ENCODE results near the gene MBD2.

Gene MBD2

GRCh38 chr18:54149078-54149697 lies 75.3 kb downstream of the MBD2 start:
- peak overlapping the region; percentile 95 for H3K27ac ChIP-seq
- DNase-seq (ENCODE audit: low spot score): peak; percentile 82
- TF ChIP-seq, protein P1, sequence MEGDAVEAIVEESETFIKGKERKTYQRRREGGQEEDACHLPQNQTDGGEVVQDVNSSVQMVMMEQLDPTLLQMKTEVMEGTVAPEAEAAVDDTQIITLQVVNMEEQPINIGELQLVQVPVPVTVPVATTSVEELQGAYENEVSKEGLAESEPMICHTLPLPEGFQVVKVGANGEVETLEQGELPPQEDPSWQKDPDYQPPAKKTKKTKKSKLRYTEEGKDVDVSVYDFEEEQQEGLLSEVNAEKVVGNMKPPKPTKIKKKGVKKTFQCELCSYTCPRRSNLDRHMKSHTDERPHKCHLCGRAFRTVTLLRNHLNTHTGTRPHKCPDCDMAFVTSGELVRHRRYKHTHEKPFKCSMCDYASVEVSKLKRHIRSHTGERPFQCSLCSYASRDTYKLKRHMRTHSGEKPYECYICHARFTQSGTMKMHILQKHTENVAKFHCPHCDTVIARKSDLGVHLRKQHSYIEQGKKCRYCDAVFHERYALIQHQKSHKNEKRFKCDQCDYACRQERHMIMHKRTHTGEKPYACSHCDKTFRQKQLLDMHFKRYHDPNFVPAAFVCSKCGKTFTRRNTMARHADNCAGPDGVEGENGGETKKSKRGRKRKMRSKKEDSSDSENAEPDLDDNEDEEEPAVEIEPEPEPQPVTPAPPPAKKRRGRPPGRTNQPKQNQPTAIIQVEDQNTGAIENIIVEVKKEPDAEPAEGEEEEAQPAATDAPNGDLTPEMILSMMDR (conservative IDR thresholded peaks at IDR 0.05; ENCODE audit: low read depth): no peak
- ChIA-PET CTCF (interaction anchor here (1.0 kb wide), 1 partner anchor 17 kb away, joined by 3 read pairs; no protein-coding TSS in a partner anchor), POLR2A (ENCODE audit: low non-redundant PET) (no interaction called here)

GRCh38 chr18:54148678-54149077 lies 75.8 kb downstream of the MBD2 start:
- ChIA-PET CTCF (interaction anchor here (1.0 kb wide), 1 partner anchor 17 kb away, joined by 3 read pairs; no protein-coding TSS in a partner anchor), POLR2A (ENCODE audit: low non-redundant PET) (no interaction called here)
- no peak for DNase-seq (ENCODE audit: low spot score)
- TF ChIP-seq, protein P1 (conservative IDR thresholded peaks at IDR 0.05; ENCODE audit: low read depth): no peak
- peak overlapping the region; percentile 95 for H3K27ac ChIP-seq

- ChIA-PET POLR2A (ENCODE audit: low non-redundant PET) (no interaction called here), CTCF (no interaction called here)
- DNase-seq (ENCODE audit: low spot score): no peak
- TF ChIP-seq, protein P1 (conservative IDR thresholded peaks at IDR 0.05; ENCODE audit: low read depth): no peak
- H3K27ac ChIP-seq: peak overlapping the region; percentile 95
Observed at GRCh38 chr18:54148151-54148550, 76.3 kb downstream of the MBD2 start.

DNA sequence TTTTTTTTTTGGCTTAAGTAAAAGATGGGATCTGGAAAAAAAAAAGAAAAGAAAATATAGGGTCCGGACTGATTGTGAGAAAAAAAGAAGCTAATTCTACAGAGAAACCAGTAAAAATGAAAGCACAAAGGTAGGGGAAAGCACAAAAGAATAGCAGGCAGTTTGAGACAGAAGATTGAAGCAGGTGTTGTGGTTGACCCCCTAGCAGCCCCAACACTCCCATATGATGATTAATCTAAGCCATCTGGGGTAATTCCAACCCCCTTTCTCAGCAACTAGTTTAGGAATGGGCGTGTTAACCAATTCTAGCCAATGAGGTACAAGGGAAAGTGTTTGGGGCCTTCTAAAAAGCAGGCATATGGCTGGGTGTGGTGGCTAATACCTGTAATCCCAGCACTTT lies 77.0 kb downstream of the MBD2 start:
- no peak overlapping the region for H3K27ac ChIP-seq
- TF ChIP-seq, protein P1 (conservative IDR thresholded peaks at IDR 0.05; ENCODE audit: low read depth): no peak
- CTCF ChIA-PET: no interaction called here
- no peak for DNase-seq (ENCODE audit: low spot score)
- POLR2A ChIA-PET (ENCODE audit: low non-redundant PET): no interaction called here

GRCh38 chr18:54141041-54141608 lies 83.3 kb downstream of the MBD2 start:
- DNase-seq (ENCODE audit: low spot score): no peak
- TF ChIP-seq, protein P1 (conservative IDR thresholded peaks at IDR 0.05; ENCODE audit: low read depth): no peak
- CTCF ChIA-PET: no interaction called here
- H3K27ac ChIP-seq: no peak overlapping the region
- POLR2A ChIA-PET (ENCODE audit: low non-redundant PET): no interaction called here

GRCh38 chr18:54140641-54141040 lies 83.8 kb downstream of the MBD2 start:
- TF ChIP-seq, protein P1 (conservative IDR thresholded peaks at IDR 0.05; ENCODE audit: low read depth): no peak
- H3K27ac ChIP-seq: no peak overlapping the region
- no peak for DNase-seq (ENCODE audit: low spot score)
- ChIA-PET POLR2A (ENCODE audit: low non-redundant PET) (no interaction called here), CTCF (no interaction called here)
